Liver (tissue), 9 donors: ENCODE measurements around the gene DOCK1. TPM values are rescaled to one million over a fixed set of nuclear protein-coding genes. Genes with fewer than 3 reads are reported as not detected.

ENCODE experiments used
- DNase-seq: peaks from one replicate; pipeline ENCODE4 v3.0.0-alpha.2; 2017; ENCODE audit warnings: low spot score
- H3K27ac ChIP-seq, 2 donors: one replicate each; pipeline ENCODE4 v1.7.0; 2013; ENCODE audit warnings: inconsistent platforms in 2 of 2, low read length in 2 of 2, control low read depth in 1 of 2, low read depth in 1 of 2, mild to moderate bottlenecking in 1 of 2
- H3K27me3 ChIP-seq, 4 donors: one replicate each; pipeline versions ENCODE4 v1.6.1 to v1.7.0; 2013; ENCODE audit warnings: low read length in 3 of 4, inconsistent platforms in 1 of 4, mild to moderate bottlenecking in 1 of 4, moderate library complexity in 1 of 4; ENCODE audit not compliant: control insufficient read depth in 4 of 4, insufficient read depth in 4 of 4
- H3K36me3 ChIP-seq, 4 donors: one replicate each; pipeline versions ENCODE4 v1.6.1 to v1.7.0; 2013; ENCODE audit warnings: low read length in 3 of 4, mild to moderate bottlenecking in 3 of 4, low read depth in 1 of 4, moderate library complexity in 1 of 4; ENCODE audit not compliant: control insufficient read depth in 4 of 4, insufficient read depth in 3 of 4
- H3K4me1 ChIP-seq, 4 donors: one replicate each; pipeline versions ENCODE4 v1.6.1 to v1.7.0; 2013; ENCODE audit warnings: low read length in 3 of 4, mild to moderate bottlenecking in 3 of 4, moderate library complexity in 1 of 4; ENCODE audit not compliant: control insufficient read depth in 4 of 4, insufficient read depth in 4 of 4
- H3K4me3 ChIP-seq, 3 donors: one replicate each; pipeline versions ENCODE4 v1.6.1 to v1.7.0; 2013; ENCODE audit warnings: low read length in 3 of 3, control low read depth in 1 of 3, low read depth in 1 of 3, mild to moderate bottlenecking in 1 of 3
- H3K9ac ChIP-seq, 2 donors: one replicate each; pipeline ENCODE4 v1.7.0; 2013; ENCODE audit warnings: low read length in 2 of 2, mild to moderate bottlenecking in 2 of 2, moderate library complexity in 2 of 2, control low read depth in 1 of 2, low read depth in 1 of 2
- H3K9me3 ChIP-seq, 4 donors: one replicate each; pipeline versions ENCODE4 v1.6.1 to v1.7.0; 2013; ENCODE audit warnings: low read length in 3 of 4; ENCODE audit not compliant: control insufficient read depth in 4 of 4
- EGR1 ChIP-seq, 2 donors: IDR thresholded peaks; 2 replicates each; pipeline ENCODE4 v1.6.1; 2016 to 2018; ENCODE audit warnings: antibody characterized with exemption in 2 of 2, low read depth in 2 of 2
- FOXA1 ChIP-seq: IDR thresholded peaks from 2 replicates; pipeline ENCODE4 v1.6.1; 2016; ENCODE audit warnings: antibody characterized with exemption
- FOXA2 ChIP-seq: IDR thresholded peaks from 2 replicates; pipeline ENCODE4 v1.6.1; 2016; ENCODE audit warnings: antibody characterized with exemption
- GABPA ChIP-seq, 2 donors: IDR thresholded peaks in 1 of 2; conservative IDR thresholded peaks in 1 of 2; 2 replicates each; pipeline ENCODE4 v1.6.1; 2016; ENCODE audit warnings: antibody characterized with exemption in 2 of 2, mild to moderate bottlenecking in 1 of 2, moderate library complexity in 1 of 2
- HNF4A ChIP-seq, 2 donors: conservative IDR thresholded peaks; 2 replicates each; pipeline ENCODE4 v1.6.1; 2016; ENCODE audit warnings: antibody characterized with exemption in 2 of 2, mild to moderate bottlenecking in 2 of 2
- HNF4G ChIP-seq: IDR thresholded peaks from 2 replicates; pipeline ENCODE4 v1.6.1; 2016; ENCODE audit warnings: antibody characterized with exemption
- JUND ChIP-seq, 2 donors: IDR thresholded peaks; 2 replicates each; pipeline ENCODE4 v1.6.1; 2016; ENCODE audit warnings: antibody characterized with exemption in 2 of 2
- MAX ChIP-seq: IDR thresholded peaks from 2 replicates; pipeline ENCODE4 v1.6.1; 2016; ENCODE audit warnings: antibody characterized with exemption
- NR2F2 ChIP-seq: IDR thresholded peaks from 2 replicates; pipeline ENCODE4 v1.6.1; 2016; ENCODE audit warnings: antibody characterized with exemption
- RAD21 ChIP-seq, 2 donors: IDR thresholded peaks; 2 replicates each; pipeline ENCODE4 v1.6.1; 2016; ENCODE audit warnings: antibody characterized with exemption in 2 of 2, mild to moderate bottlenecking in 2 of 2
- REST ChIP-seq: IDR thresholded peaks from 2 replicates; pipeline ENCODE4 v1.6.1; 2016; ENCODE audit warnings: antibody characterized with exemption, mild to moderate bottlenecking
- TAF1 ChIP-seq: conservative IDR thresholded peaks from 2 replicates; pipeline ENCODE4 v1.6.1; 2016; ENCODE audit warnings: antibody characterized with exemption, mild to moderate bottlenecking
- YY1 ChIP-seq: IDR thresholded peaks from 2 replicates; pipeline ENCODE4 v1.6.1; 2016; ENCODE audit warnings: antibody characterized with exemption, mild to moderate bottlenecking
- ZBTB33 ChIP-seq: IDR thresholded peaks from 2 replicates; pipeline ENCODE4 v1.6.1; 2016; ENCODE audit warnings: antibody characterized with exemption
- WGBS: extraction: QIAGEN DNeasy Blood & Tissue Kit; methylation state at CpG from one replicate; pipeline ENCODE4 v1.1.7; 2013; 5-methylcytosine and 5-hydroxymethylcytosine counted together
- polyA plus RNA-seq, 2 donors: library from polyadenylated mRNA; stranded (reverse) in 1 of 2; unstranded in 1 of 2; fragments of 200-250 nt in 1 of 2; fragments of >200 nt in 1 of 2; fragmentation: Nextera tagmentation in 1 of 2; extraction: Ambion mirVana in 1 of 2; gene quantifications; one replicate each; pipeline versions ENCODE4 v1.2.1 to v1.2.3, GENCODE V29; 2013 to 2015
- total RNA-seq, 2 donors: library from RNA; depleted of rRNA; stranded (reverse); fragments of >200 nt; gene quantifications; one replicate each; pipeline ENCODE4 v1.2.3, GENCODE V29; 2014
- TF ChIP-seq, protein P1 (sequence below): fragments of 150-350 bp; IDR thresholded peaks from 2 replicates; pipeline ENCODE4 v1.5.1; 2017; ENCODE audit warnings: improper control_type of control experiment, low read depth, low read length; ENCODE audit not compliant: missing input control
- TF ChIP-seq, protein P2 (sequence below): IDR thresholded peaks from 2 replicates; pipeline ENCODE4 v1.6.1; 2016; ENCODE audit warnings: antibody characterized with exemption
- donor health status: healthy.
- donor health status: healthy.
- donor health status: healthy.
- donor health status: healthy.
- donor health status: healthy.

The DOCK1 gene
- total and polyA plus RNA-seq, 4 donors: 3.8 to 28.8 (median 9.1) TPM

- no peaks in the 10 kb centered on the region for H3K27me3 ChIP-seq
- H3K27ac ChIP-seq: no peak overlapping the region
- H3K9ac ChIP-seq: no peak overlapping the region
- DNase-seq: no peak
- H3K9me3 ChIP-seq: no peaks in the 10 kb centered on the region
- 96% methylated on average over 20 of the region's 20 CpGs for WGBS
- TF ChIP-seq MAX: no peak
- no peak for TF ChIP-seq JUND (IDR thresholded peaks at IDR 0.05)
- TF ChIP-seq EGR1 (IDR thresholded peaks at IDR 0.05; ENCODE audit: low read depth in 2 of 2): no peak
- no peak for TF ChIP-seq REST
- TF ChIP-seq NR2F2: no peak
- no peak for TF ChIP-seq YY1
- TF ChIP-seq, protein P1, sequence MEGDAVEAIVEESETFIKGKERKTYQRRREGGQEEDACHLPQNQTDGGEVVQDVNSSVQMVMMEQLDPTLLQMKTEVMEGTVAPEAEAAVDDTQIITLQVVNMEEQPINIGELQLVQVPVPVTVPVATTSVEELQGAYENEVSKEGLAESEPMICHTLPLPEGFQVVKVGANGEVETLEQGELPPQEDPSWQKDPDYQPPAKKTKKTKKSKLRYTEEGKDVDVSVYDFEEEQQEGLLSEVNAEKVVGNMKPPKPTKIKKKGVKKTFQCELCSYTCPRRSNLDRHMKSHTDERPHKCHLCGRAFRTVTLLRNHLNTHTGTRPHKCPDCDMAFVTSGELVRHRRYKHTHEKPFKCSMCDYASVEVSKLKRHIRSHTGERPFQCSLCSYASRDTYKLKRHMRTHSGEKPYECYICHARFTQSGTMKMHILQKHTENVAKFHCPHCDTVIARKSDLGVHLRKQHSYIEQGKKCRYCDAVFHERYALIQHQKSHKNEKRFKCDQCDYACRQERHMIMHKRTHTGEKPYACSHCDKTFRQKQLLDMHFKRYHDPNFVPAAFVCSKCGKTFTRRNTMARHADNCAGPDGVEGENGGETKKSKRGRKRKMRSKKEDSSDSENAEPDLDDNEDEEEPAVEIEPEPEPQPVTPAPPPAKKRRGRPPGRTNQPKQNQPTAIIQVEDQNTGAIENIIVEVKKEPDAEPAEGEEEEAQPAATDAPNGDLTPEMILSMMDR: no peak
- no peak for TF ChIP-seq ZBTB33
- no peak for TF ChIP-seq TAF1
- TF ChIP-seq, protein P2, sequence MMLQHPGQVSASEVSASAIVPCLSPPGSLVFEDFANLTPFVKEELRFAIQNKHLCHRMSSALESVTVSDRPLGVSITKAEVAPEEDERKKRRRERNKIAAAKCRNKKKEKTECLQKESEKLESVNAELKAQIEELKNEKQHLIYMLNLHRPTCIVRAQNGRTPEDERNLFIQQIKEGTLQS: no peak
- no peak for TF ChIP-seq RAD21 (IDR thresholded peaks at IDR 0.05)
- TF ChIP-seq FOXA1: no peak
- no peak for TF ChIP-seq FOXA2
- TF ChIP-seq HNF4G: no peak
- no peak overlapping the region for H3K4me3 ChIP-seq
- H3K4me1 ChIP-seq: no peaks in the 10 kb centered on the region
- H3K36me3 ChIP-seq: peaks cover 4 to 16% (median 5%) of the 10 kb centered on the region in 4 donors
Observed at GRCh38 chr10:127374074-127374680, 468.9 kb downstream of the DOCK1 start.

- no peak overlapping the region for H3K9ac ChIP-seq
- H3K9me3 ChIP-seq: no peaks in the 10 kb centered on the region
- TF ChIP-seq RAD21 (IDR thresholded peaks at IDR 0.05) (no peak), HNF4A (conservative IDR thresholded peaks at IDR 0.05) (no peak), FOXA2 (no peak), REST (no peak), HNF4G (no peak), MAX (no peak), TAF1 (no peak), YY1 (no peak), FOXA1 (no peak), GABPA (IDR thresholded peaks at IDR 0.05 in 1 of 2, conservative IDR thresholded peaks at IDR 0.05 in 1 of 2) (no peak)
- TF ChIP-seq, protein P2: no peak
- peaks cover 4 to 16% (median 5%) of the 10 kb centered on the region in 4 donors for H3K36me3 ChIP-seq
- no peaks in the 10 kb centered on the region for H3K27me3 ChIP-seq
- 95% methylated on average over 5 of the region's 5 CpGs for WGBS
- DNase-seq: no peak
- H3K4me3 ChIP-seq: no peak overlapping the region
- H3K4me1 ChIP-seq: no peaks in the 10 kb centered on the region
- no peak overlapping the region for H3K27ac ChIP-seq
Observed at GRCh38 chr10:127374901-127375300, 469.7 kb downstream of the DOCK1 start.
